Testis (tissue), 2 donors: ENCODE data around the gene COLGALT1.

Experiments
- CTCF ChIP-seq, 3 experiments: fragments of 450-650 bp in 2 of 3; fragments of 200-600 bp in 1 of 3; sonication (generic) in 1 of 3; IDR thresholded peaks; one replicate each; pipeline ENCODE4 v1.5.1; 2016 to 2019; ENCODE audit warnings: antibody characterized with exemption in 3 of 3, mild to moderate bottlenecking in 2 of 3, moderate library complexity in 1 of 3
- POLR2A ChIP-seq: fragments of 450-650 bp; IDR thresholded peaks from one replicate; pipeline ENCODE4 v1.6.1; 2017; ENCODE audit warnings: antibody characterized with exemption, mild to moderate bottlenecking, moderate library complexity

GRCh38 chr19:17560205-17560595, 4.8 kb downstream of the COLGALT1 start:
- TF ChIP-seq CTCF (IDR thresholded peaks at IDR 0.05), result no peak
- no peak for TF ChIP-seq POLR2A
